ENCODE results near the gene NFIB. TPM values are rescaled to one million over a fixed set of nuclear protein-coding genes. Genes with fewer than 3 reads are reported as not detected.

Gene NFIB
- total RNA-seq, 1 donor from 2014 or later = 0.30 TPM

DNA sequence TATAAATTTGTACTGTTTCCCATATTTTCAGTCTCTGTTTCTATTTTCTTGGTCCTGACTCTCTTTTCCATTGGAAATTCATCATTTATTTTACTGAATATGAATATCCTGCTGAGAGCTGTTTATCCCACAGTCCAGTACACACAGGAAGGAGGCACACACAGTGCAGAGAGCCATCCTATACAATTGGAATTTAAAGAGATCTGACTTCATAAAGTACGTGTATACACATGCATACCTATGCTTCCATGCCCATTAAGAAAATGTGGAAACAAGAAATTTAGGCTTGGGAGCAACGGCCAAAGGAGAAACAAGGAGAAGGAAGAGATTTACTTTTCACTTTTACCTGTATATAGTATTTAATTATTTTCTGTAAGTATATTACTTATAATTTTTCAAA, 99.2 kb downstream of the NFIB start:
- H3K79me2 ChIP-seq (ENCODE audit: low read depth) = no peaks in the 10 kb centered on the region
- H3K36me3 Mint-ChIP-seq = no peaks in the 10 kb centered on the region
- H3K4me1 Mint-ChIP-seq = peaks cover 15% of the 10 kb centered on the region

GRCh38 chr9:14214065-14214684, 99.8 kb downstream of the NFIB start:
- no peak for DNase-seq (ENCODE audit: low spot score)
- no peaks in the 10 kb centered on the region for H3K36me3 Mint-ChIP-seq
- Histone ChIP-seq H3K36me3 (no peaks in the 10 kb centered on the region), H3K27me3 (no peaks in the 10 kb centered on the region), H2AFZ (replicated peaks) (no peak overlapping the region), H3K9me3 (ENCODE audit: low read depth) (no peaks in the 10 kb centered on the region), H3K27ac (no peak overlapping the region), H3K9ac (no peak overlapping the region), H3K79me2 (ENCODE audit: low read depth) (no peaks in the 10 kb centered on the region), H3K4me1 (peaks cover 4% of the 10 kb centered on the region), H3F3A (ENCODE audit: low read depth) (no peaks in the 10 kb centered on the region), H3K4me3 (no peak overlapping the region), H3K4me2 (no peak overlapping the region), H4K20me1 (ENCODE audit: low read depth) (no peaks in the 10 kb centered on the region)
- no peaks in the 10 kb centered on the region for H3K9me3 Mint-ChIP-seq
- H3K4me1 Mint-ChIP-seq = peaks cover 20% of the 10 kb centered on the region
- H3K27me3 Mint-ChIP-seq (ENCODE audit: insufficient read depth, low read depth) = no peaks in the 10 kb centered on the region
- H3K4me3 Mint-ChIP-seq = no peak overlapping the region
- no peak overlapping the region for H3K27ac Mint-ChIP-seq
- TF ChIP-seq EZH2phosphoT487 (IDR thresholded peaks at IDR 0.05) (no peak), EZH2 (IDR thresholded peaks at IDR 0.05) (no peak), CTCF (IDR thresholded peaks at IDR 0.05) (no peak)

More for the DNA sequence above, 99.2 kb downstream of the NFIB start:
- no peaks in the 10 kb centered on the region for H4K20me1 ChIP-seq (ENCODE audit: low read depth)
- no peaks in the 10 kb centered on the region for H3K27me3 ChIP-seq
- H3K4me3 ChIP-seq = no peak overlapping the region
- H2AFZ ChIP-seq (replicated peaks) = no peak overlapping the region
- H3K36me3 ChIP-seq = no peaks in the 10 kb centered on the region
- no peak overlapping the region for H3K27ac ChIP-seq
- H3K4me3 Mint-ChIP-seq = no peak overlapping the region
- no peaks in the 10 kb centered on the region for H3K9me3 ChIP-seq (ENCODE audit: low read depth)
- no peak overlapping the region for H3K27ac Mint-ChIP-seq
- no peak overlapping the region for H3K4me2 ChIP-seq
- TF ChIP-seq EZH2phosphoT487 (IDR thresholded peaks at IDR 0.05) = no peak
- no peak for TF ChIP-seq CTCF (IDR thresholded peaks at IDR 0.05)
- no peak for TF ChIP-seq EZH2 (IDR thresholded peaks at IDR 0.05)
- no peaks in the 10 kb centered on the region for H3K9me3 Mint-ChIP-seq
- no peaks in the 10 kb centered on the region for H3F3A ChIP-seq (ENCODE audit: low read depth)
- H3K4me1 ChIP-seq = peaks cover 2% of the 10 kb centered on the region
- H3K27me3 Mint-ChIP-seq (ENCODE audit: insufficient read depth, low read depth) = peaks cover under 1% of the 10 kb centered on the region
- no peak for DNase-seq (ENCODE audit: low spot score)
- H3K9ac ChIP-seq = no peak overlapping the region

DNA sequence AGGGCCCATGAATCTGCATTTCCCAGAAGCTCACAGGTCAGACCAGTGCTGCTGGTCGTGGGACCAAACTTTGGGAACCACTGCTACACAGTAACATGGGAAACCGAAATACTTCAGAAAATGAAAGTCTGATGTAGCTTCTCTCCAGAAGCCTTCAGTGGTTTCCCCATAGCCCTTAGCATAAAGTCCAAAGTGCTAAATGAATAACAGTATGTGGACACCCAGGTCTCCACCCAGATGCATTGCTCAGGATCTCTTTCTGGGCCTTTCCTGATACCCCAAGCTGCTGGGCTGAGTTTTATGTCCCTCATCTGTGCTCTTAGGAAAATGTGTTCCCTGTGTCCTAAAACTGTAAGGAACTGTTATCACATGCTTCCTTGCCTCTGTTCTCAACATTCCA, 100.4 kb downstream of the NFIB start:
- H3K79me2 ChIP-seq (ENCODE audit: low read depth) = no peaks in the 10 kb centered on the region
- H3K4me3 ChIP-seq = no peak overlapping the region
- H3K9ac ChIP-seq = no peak overlapping the region
- no peak overlapping the region for H3K4me3 Mint-ChIP-seq
- H2AFZ ChIP-seq (replicated peaks) = no peak overlapping the region
- H3K36me3 ChIP-seq = no peaks in the 10 kb centered on the region
- peaks cover 4% of the 10 kb centered on the region for H3K4me1 ChIP-seq
- H3K27me3 ChIP-seq = no peaks in the 10 kb centered on the region
- no peaks in the 10 kb centered on the region for H3K27me3 Mint-ChIP-seq (ENCODE audit: insufficient read depth, low read depth)
- H4K20me1 ChIP-seq (ENCODE audit: low read depth) = no peaks in the 10 kb centered on the region
- TF ChIP-seq EZH2phosphoT487 (IDR thresholded peaks at IDR 0.05) (no peak), EZH2 (IDR thresholded peaks at IDR 0.05) (no peak), CTCF (IDR thresholded peaks at IDR 0.05) (no peak)
- no peak for DNase-seq (ENCODE audit: low spot score)
- H3K27ac Mint-ChIP-seq = no peak overlapping the region
- H3K9me3 ChIP-seq (ENCODE audit: low read depth) = no peaks in the 10 kb centered on the region
- no peak overlapping the region for H3K4me2 ChIP-seq
- peaks cover 26% of the 10 kb centered on the region for H3K4me1 Mint-ChIP-seq
- H3F3A ChIP-seq (ENCODE audit: low read depth) = no peaks in the 10 kb centered on the region
- H3K36me3 Mint-ChIP-seq = no peaks in the 10 kb centered on the region
- no peaks in the 10 kb centered on the region for H3K9me3 Mint-ChIP-seq
- H3K27ac ChIP-seq = no peak overlapping the region
